Type B pancreatic cell (in vitro differentiated cells): Measurements from ENCODE around the gene MYO3B. TPM values are rescaled to one million over a fixed set of nuclear protein-coding genes. Genes with fewer than 3 reads are reported as not detected.

Source experiments
- DNase-seq: peaks from one replicate; pipeline ENCODE4 v3.0.0; 2021; ENCODE audit warnings: mixed read lengths; ENCODE audit not compliant: unreplicated experiment; ENCODE audit errors: extremely low spot score
- H3K27ac Mint-ChIP-seq: 2 replicates; pipeline ENCODE4 v1.8.0; 2021; ENCODE audit warnings: mild to moderate bottlenecking, mixed read lengths
- H3K27me3 Mint-ChIP-seq: 2 replicates; pipeline ENCODE4 v1.8.0; 2021; ENCODE audit warnings: mixed read lengths
- H3K36me3 Mint-ChIP-seq: 2 replicates; pipeline ENCODE4 v1.8.0; 2021; ENCODE audit warnings: mixed read lengths
- H3K4me1 Mint-ChIP-seq: one replicate; pipeline ENCODE4 v1.8.0; 2021; ENCODE audit warnings: mixed read lengths; ENCODE audit not compliant: unreplicated experiment
- H3K4me3 Mint-ChIP-seq: 2 replicates; pipeline ENCODE4 v1.8.0; 2021; ENCODE audit warnings: mild to moderate bottlenecking, mixed read lengths
- H3K9me3 Mint-ChIP-seq: 2 replicates; pipeline ENCODE4 v1.8.0; 2021; ENCODE audit warnings: mixed read lengths
- CTCF ChIP-seq: fragments of 200-600 bp; sonication (generic); conservative IDR thresholded peaks from 2 replicates; pipeline ENCODE4 v1.5.0; 2021; ENCODE audit warnings: antibody characterized with exemption, mild to moderate bottlenecking
- total RNA-seq: library from RNA; stranded (reverse); gene quantifications from 2 replicates; pipeline ENCODE4 v1.2.1, GENCODE V29; 2021; ENCODE audit warnings: low replicate concordance

The MYO3B gene
- total RNA-seq, 1 donor from 2014 or later, result 0.46 TPM

- Mint-ChIP-seq H3K27me3 (peaks cover 84% of the 10 kb centered on the region), H3K4me3 (no peak overlapping the region), H3K36me3 (no peaks in the 10 kb centered on the region), H3K4me1 (peaks cover 8% of the 10 kb centered on the region), H3K9me3 (no peaks in the 10 kb centered on the region), H3K27ac (peak overlapping the region; percentile 78)
- DNase-seq, result no peak
- no peak for TF ChIP-seq CTCF
Measured at GRCh38 chr2:170365686-170366085, 187.7 kb downstream of the MYO3B start.

- H3K27ac Mint-ChIP-seq, result no peak overlapping the region
- peaks cover 3% of the 10 kb centered on the region for H3K4me1 Mint-ChIP-seq
- DNase-seq, result no peak
- TF ChIP-seq CTCF, result no peak
- H3K9me3 Mint-ChIP-seq, result no peaks in the 10 kb centered on the region
- H3K4me3 Mint-ChIP-seq, result no peak overlapping the region
- H3K27me3 Mint-ChIP-seq, result peaks cover 74% of the 10 kb centered on the region
- no peaks in the 10 kb centered on the region for H3K36me3 Mint-ChIP-seq
Measured at GRCh38 chr2:170368370-170368769, 190.4 kb downstream of the MYO3B start.

- Mint-ChIP-seq H3K9me3 (no peaks in the 10 kb centered on the region), H3K27me3 (peaks cover 75% of the 10 kb centered on the region), H3K27ac (no peak overlapping the region), H3K4me3 (no peak overlapping the region), H3K36me3 (no peaks in the 10 kb centered on the region), H3K4me1 (peaks cover 3% of the 10 kb centered on the region)
- no peak for DNase-seq
- TF ChIP-seq CTCF, result no peak
Measured at GRCh38 chr2:170369228-170369627, 191.3 kb downstream of the MYO3B start.

- TF ChIP-seq CTCF, result peak; percentile 73
- no peak for DNase-seq
- no peaks in the 10 kb centered on the region for H3K36me3 Mint-ChIP-seq
- no peak overlapping the region for H3K27ac Mint-ChIP-seq
- peaks cover 71% of the 10 kb centered on the region for H3K27me3 Mint-ChIP-seq
- peaks cover 3% of the 10 kb centered on the region for H3K4me1 Mint-ChIP-seq
- H3K4me3 Mint-ChIP-seq, result no peak overlapping the region
- no peaks in the 10 kb centered on the region for H3K9me3 Mint-ChIP-seq
Measured at GRCh38 chr2:170369894-170370293, 191.9 kb downstream of the MYO3B start.

GRCh38 chr2:170371231-170371998 lies 193.5 kb downstream of the MYO3B start:
- Mint-ChIP-seq H3K4me1 (peaks cover 7% of the 10 kb centered on the region), H3K27ac (no peak overlapping the region), H3K36me3 (no peaks in the 10 kb centered on the region), H3K9me3 (no peaks in the 10 kb centered on the region), H3K4me3 (no peak overlapping the region), H3K27me3 (peaks cover 58% of the 10 kb centered on the region)
- no peak for TF ChIP-seq CTCF
- no peak for DNase-seq
